Head of caudate nucleus (tissue), 42 donors: Measurements from ENCODE around the gene KIRREL3.

Experiments
- DNase-seq, 42 donors: peaks; one replicate each; pipeline versions ENCODE4 v3.0.0 to v3.0.0-alpha.2; 2020 to 2021; ENCODE audit warnings: mixed read lengths in 7 of 42
- intact Hi-C: fragments of 100-400 bp; cut with DNase I; formaldehyde crosslinking; loops from one replicate; pipeline ENCODE4 v1.15.0; 2022

Gene KIRREL3

DNA sequence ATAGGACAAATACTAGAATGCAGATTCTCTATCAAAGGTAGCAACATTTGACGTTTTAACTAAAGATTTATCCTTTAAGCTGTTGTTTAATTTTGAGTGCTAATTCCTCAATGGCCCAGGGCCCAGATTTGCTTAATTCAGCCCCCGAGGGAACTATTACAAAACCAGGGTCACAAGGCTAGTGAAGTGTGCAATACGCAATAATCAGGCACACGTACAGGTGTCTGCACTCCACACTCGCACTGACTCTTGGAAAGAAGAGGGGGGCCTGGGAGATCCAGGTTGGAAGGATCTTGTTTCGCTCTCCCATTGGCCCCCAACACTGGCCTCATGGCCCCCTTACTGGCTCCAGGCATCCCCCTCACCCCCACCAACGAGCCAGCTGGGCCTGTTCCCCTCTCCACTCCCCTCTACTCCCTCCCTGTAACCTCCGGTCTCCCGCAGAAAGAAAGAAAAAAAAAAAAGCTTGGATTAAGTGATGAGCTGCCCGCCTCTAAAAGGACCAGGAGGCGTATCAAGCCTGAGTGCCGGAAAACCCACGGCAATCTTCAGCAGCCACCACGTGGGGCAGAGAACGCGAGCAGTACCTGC, 2.2 kb upstream of the KIRREL3 start:
- intact Hi-C loops = loop anchor here (10.0 kb wide), 2 partner anchors 72 to 342 kb away; no protein-coding TSS in a partner anchor
- DNase-seq = peak in 3 of 42 donors; percentile 18 to 51 (median 22)

DNA sequence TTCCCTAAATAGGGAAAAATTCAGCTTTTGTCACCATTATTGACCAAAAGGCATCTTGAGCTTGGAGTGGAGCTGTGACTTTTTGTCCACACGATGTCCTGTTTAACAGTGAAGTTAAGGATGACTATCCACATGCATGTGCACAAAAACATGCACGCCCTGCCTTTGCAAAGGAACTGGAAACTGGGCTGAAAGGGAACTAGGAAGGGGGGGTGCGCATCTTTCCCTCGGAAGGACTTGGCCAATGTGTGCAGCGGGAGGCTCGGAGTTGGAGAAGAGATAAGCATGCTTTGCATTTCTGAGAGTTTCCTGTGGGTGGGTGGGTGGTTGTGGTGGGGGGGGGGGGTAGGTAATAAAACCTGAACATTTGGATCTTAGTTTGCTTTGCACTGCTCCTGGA, 411 bp upstream of the KIRREL3 start:
- DNase-seq = peak in 19 of 42 donors; percentile 32 to 73 (median 55)
- intact Hi-C loops = loop anchor here (10.0 kb wide), 2 partner anchors 74 to 344 kb away; no protein-coding TSS in a partner anchor

DNA sequence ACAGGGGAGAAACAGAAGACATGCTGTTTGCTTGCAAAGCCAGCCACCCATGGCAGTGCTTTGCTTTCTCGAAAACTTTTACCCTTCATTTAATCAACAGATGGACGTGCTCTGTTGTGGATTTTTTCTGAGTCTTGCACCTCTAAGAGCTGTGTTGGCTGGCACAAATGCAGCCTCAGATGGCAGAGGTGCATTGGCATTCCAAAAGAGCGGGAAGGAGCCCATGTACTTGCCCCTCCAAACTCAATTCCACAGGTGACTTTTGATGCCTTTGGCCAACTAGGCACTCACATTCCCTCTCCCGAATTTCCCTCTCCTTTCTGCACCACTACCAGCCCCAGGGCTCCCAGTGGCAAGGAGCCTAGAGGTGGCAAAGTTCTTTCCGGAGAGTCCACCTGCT, 1.2 kb downstream of the KIRREL3 start:
- DNase-seq = no peak
- intact Hi-C loops = loop anchor here (10.0 kb wide), 2 partner anchors 105 to 215 kb away; no protein-coding TSS in a partner anchor

DNA sequence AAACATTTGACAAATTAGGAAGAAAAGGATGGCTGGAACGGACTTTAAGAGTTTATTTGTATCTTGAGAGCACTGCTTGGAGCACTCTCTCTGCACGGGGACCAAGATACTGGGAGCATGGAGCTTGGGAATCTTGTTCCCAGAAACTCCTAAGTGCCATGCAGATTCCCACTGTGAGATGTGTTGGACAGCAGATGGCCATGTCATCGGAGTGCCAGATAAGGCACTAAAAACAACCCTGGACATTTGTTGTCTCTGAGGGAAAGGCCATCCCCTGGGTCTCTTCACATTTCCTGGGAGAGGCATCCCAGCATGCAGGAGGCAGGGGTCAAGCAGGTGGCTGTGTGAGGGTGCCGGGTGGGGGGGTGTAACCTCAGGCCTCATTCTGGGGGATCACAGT, 2.9 kb downstream of the KIRREL3 start:
- DNase-seq = no peak
- intact Hi-C loops = loop anchor here (10.0 kb wide), 2 partner anchors 103 to 213 kb away; no protein-coding TSS in a partner anchor

DNA sequence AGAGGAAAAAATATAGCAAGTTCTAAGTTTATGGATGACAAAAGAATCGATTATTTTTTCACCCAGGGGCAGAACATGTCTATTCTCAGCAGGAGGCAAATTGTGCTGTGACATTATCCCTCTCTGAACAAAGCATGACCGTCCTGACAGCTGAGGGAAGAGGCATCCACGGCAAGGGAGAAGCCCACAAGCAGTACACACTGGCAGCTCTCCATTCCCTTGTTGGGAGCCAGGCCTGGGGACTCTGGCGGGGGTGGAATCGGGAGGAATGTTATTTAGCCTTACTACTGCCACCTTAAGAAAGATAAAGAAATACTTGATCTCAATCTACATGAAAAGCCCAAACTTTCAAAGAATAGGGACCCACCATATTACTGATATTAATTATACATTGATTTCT, 3.4 kb downstream of the KIRREL3 start:
- DNase-seq = peak in 17 of 42 donors; percentile 34 to 77 (median 53)
- intact Hi-C loops = loop anchor here (10.0 kb wide), 2 partner anchors 102 to 212 kb away; no protein-coding TSS in a partner anchor

DNA sequence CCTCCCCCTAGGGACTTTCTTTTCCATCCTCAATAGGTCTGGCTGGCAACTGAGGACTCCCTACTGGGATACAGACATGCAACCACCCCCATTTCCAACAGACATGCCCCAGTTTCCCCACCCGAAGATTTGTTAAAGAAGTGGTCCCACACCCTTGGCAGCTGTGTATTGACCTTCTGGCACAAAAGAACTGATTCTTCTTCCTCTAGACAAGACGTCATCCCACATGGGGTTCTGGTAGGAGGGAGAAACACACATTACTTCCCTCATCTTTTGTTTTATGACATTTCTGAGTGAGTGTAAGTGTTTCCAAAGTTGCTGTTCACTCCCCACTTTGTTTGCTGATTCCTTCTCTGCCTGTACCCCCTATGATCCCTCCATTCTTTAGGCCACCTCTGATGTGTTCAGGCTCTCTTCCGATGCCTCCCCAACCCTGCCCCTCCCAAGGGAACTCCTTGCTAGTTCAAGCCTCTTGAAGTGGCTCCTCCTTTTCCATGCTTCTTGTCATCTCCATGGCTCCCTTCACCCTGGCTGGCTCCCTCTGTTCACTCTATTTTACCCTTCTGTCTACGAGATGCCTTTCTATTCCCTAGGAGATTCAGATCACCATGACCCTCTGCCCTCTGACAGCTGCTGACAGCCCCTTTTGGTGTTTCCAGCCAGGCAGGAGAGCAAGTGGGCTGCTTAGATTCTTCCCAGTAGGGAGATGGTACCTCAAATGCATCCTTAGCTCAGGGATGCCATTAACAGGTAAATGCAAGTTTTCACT, 4.3 kb downstream of the KIRREL3 start:
- intact Hi-C loops = loop anchor here (10.0 kb wide), 2 partner anchors 101 to 211 kb away; no protein-coding TSS in a partner anchor
- no peak for DNase-seq

DNA sequence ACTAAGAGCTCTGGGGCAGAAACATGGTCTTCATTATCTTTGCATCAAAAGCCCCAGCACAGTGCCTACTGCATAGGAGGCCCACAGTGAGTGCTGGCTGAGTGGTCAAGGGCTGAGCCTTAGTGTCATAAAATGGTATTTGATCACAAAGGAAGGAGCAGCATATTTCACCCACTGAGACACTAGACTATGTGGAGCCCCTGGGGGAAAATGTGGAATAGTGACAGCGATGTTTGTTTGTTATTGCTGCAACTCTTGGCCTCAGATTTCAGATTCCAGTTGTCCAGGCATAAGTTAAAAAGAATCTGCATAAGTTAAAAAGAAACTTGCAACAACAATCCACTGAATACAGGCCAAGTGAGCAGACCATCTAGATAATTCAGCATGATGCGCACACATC, 7.0 kb downstream of the KIRREL3 start:
- no peak for DNase-seq
- intact Hi-C loops = loop anchor here (5.0 to 10.0 kb wide), 3 partner anchors 99 to 271 kb away; no protein-coding TSS in a partner anchor

DNA sequence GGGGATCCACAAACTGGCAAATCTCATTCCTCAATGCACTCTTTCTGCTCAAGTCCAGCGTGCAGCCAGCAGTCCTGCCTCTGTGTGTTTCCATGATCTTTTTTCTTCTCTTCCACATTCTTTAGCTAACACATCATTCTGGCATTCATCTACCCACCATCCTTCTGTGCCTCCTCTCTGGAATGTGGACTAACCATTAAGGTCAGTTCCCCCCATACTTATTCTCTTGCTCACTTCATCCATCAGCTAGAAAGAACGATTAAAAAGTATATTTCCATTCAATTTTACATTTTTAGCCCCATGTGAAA, 7.8 kb downstream of the KIRREL3 start:
- DNase-seq = no peak
- intact Hi-C loops = loop anchor here (5.0 to 10.0 kb wide), 3 partner anchors 98 to 270 kb away; no protein-coding TSS in a partner anchor

DNA sequence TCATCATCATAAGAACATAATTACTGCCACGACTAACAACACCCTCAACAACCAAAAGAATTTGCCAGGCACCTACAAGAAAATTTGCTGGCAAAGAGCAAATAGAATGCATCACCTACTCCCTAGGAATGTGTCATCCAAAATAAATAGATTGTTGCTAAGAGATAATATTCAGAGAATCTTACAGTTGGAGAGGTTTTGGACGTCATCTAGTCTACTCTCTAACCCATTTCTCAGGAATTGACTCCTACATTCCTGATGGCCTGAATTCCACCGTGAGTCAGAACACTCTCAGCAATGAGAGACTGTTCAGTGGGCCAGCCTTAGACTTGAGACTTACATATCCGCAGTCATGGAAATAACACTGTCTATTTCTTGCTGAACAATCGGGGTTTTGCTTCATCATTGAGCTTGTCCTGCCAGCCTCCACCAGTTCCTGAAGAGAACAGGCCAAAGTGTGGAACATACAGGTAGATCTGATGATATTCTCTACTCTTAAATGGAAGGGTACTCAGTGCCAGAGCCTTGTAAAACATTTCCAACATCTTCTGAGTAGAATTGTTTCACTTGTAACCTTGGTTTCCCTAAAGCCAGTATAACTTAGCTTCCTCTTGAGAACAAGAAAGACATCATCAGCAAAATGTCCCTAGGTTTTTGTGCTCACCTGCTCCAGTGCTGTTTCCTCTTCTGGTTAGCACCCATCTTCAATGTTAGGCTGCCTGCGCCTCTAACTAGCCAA, 8.3 kb downstream of the KIRREL3 start:
- peak in 3 of 42 donors; percentile 59 to 65 (median 62) for DNase-seq
- intact Hi-C loops = loop anchor here (5.0 to 10.0 kb wide), 3 partner anchors 97 to 270 kb away; no protein-coding TSS in a partner anchor

DNA sequence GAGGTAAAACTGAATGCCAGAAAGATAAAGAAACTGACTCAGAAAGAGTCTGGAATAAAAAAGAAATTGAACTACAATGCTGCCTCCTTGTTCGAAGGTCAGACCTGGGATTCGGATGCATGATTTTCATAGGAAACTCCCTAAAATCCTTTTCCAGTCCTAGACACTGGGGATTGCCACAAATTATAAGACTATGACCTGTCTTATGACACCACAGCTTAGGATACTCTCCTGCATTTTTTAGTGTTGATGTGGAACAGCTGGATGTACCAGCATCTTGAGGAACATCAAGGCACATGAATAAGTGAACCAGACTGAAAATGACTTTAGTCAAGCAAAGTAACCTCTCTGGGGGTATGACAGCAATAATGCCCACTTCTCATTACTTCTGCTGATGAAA, 9.0 kb downstream of the KIRREL3 start:
- no peak for DNase-seq
- intact Hi-C loops = loop anchor here (5.0 to 10.0 kb wide), 3 partner anchors 97 to 269 kb away; no protein-coding TSS in a partner anchor

DNA sequence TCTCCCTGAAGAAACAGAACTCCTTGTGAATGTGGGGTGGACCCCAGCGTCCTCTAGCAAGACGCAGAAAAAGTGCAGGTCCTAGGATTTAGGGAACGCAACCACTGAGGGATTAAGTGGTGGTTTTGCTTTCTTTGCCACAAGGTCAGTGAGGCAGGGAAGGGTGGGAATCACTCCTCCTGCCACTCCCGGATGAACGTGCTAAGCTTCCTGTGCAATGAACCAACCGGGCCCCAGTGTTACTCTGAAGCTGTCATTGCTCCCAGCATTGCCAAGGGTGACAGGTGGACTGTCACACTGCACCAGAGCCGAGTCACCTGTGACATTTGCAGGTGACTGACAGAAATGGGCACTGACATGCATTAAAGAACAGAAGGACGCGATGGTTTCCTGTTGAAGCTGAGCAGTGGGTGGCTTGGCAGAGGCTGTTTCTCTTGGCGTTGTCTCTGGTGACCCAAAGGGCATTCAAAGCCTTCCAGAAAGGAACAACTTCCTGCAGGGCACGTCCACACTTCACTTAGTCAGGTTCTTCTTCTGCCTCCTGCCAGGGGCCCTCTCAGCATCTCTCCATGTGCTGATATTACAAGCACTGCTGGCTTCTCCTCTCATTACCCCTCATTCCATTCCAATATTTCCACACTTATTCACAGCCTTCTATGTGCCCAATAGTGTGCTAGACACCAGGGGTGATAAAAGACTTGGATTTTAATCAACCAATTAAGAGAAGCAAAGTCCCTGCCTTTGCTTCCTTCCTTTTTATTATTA, 9.7 kb downstream of the KIRREL3 start:
- intact Hi-C loops = loop anchor here (5.0 to 10.0 kb wide), 3 partner anchors 96 to 269 kb away; no protein-coding TSS in a partner anchor
- no peak for DNase-seq

DNA sequence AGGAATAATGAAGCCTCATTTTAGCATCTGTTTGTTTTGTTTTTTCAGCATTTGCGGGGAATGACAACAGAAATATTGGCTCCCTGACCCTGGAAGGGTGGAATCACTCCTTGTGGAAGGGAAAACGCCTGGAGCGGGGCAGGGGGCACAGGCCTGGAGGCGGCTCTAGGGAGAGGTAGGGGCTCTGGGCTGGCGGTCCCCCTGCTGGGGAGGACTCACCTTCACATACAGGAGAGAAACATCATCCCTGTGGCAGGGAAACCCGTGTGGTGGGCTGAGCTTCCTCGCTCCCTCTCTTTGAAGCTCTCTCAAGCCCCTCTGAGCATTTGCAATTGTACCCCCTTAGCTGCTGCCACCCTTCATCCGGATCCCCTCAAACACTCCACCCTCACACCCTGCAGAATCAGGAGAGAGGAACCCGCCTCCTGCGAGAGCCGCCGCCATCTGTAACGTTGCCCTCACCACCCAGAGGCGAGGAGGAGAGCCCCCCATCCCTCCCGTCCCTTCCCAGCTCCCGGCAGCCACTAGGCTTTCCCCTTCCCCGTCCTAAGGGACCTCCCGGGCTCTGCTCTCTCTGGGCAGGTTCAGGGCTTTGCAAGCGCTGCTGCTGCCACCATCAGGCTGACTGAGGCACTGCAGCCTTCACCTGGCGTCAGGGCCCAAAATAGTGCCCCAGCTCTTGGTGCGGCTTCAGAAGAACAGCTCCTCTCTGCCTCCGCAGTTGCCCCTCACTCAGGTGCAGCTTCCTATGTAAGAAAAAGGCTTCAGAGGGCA, 10.4 kb downstream of the KIRREL3 start:
- intact Hi-C loops = loop anchor here (5.0 to 10.0 kb wide), 4 partner anchors 95 to 385 kb away; no protein-coding TSS in a partner anchor
- peak; percentile 79 to 94 (median 89) for DNase-seq

DNA sequence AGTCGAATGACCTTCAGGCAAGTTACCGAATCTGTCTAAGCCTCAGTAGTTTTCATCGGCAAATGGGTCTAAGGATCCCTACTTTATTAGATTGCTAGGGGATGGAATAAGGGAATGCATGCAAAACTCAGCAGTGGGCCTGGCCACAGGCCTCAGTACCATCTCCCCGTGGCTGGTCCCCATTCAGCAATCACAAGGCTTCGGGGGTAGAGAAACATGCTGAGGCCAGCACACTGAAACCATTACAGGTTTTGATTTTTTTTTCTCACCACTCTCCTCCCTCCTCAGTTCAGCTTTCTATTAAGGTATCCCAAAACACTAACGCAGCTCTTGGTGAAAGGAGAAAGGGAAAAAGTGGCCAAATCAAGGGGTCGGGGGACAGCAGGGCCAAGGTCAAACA, 11.9 kb downstream of the KIRREL3 start:
- intact Hi-C loops = loop anchor here (10.0 kb wide), 1 partner anchor 384 kb away; no protein-coding TSS in a partner anchor
- no peak for DNase-seq

DNA sequence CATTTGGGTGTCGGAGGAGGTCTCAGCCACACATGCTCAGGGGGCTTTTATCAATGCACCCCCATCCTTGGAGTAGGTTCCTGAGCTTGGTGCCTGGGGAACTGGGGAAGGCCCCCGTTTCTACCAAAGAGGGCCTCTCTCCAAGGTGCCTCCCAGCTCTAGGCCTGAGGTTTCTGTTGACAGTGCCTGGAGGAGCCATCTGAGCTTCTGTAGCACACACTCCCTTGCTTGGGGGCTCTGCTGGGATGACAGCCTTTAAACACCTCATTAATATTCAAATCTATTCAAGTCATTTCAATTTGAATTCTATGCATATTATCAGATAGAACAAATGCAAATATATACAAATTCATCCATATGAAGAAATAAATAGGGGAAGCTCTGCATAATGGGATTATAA, 18.9 kb downstream of the KIRREL3 start:
- intact Hi-C loops = loop anchor here (10.0 kb wide), 1 partner anchor 377 kb away; no protein-coding TSS in a partner anchor
- DNase-seq = no peak

DNA sequence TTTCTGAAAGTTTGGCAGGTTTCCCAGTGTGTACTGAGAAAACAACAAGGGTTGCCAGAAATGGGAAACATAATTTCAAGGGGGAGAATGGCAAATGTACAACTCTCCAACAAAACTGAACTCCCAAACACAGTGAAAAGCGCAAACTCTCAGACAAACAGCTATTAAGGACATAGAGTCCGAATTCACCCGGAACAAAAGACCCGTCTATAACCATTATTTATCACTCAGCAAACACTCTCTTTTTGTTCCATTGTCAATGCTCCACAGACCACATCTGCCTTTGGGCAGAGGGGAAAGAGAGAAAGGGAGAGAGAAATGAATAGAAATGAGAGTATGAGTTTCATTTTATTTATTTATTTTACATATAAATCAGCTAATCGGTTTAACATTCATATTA, 21.7 kb downstream of the KIRREL3 start:
- DNase-seq = peak in 8 of 42 donors; percentile 27 to 76 (median 62)
- intact Hi-C loops = no loop called here

DNA sequence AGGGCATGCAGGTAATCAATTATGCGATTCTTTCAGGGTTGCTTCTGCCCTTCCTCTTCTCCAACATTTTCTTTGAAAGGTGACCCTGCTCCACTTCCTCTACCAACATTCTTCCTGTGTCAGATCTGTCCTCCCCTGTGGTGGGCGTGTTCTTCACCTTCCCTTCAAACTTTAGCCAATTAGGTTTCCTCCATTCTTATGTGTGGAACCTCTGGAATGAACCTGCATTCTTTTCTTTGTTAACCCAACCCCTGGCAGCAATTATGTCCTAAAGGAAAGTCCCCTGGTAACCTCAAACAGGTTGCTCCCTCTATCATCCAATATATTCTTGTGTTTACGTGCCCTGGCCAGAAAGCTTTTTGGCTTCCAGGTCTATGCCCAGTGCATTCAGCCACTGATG, 22.4 kb downstream of the KIRREL3 start:
- no peak for DNase-seq
- intact Hi-C loops = no loop called here

DNA sequence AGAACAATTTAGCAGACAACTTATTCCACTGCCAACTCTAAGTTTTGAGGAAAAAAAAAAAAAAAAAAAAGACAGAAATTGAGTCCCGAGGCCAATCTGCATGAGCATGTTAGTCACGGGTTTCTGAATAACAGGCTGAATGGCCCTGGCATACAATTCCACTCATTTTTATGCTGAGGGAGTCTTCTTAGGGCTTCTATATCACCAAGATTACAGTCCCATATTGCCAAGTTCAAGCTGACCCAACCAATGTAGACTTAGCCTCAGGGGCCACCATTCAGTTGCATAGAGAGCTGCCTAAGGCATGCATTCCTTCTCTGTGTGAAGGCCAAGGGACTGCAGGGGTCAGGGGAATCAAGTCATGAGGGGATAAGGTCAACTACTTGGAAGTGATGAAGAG, 27.5 kb downstream of the KIRREL3 start:
- DNase-seq = no peak
- intact Hi-C loops = no loop called here

DNA sequence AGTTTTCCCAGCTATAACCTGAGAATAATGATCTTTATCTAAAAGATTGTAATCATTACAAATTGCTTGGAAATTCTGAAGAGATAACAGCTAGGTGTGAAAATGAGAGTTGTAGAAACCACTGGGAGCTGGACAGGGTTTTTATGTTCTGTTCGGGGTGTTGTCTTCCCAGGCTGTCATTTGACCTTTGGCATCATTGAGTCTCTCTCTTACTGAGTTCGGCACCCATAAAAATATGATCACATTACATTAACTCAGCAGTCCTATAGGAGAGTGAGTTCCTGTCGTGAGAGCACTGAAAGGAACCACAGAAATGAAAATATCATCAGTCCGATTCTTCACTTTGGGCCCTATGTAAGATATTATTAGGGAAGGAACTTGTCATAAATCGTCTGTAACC, 29.3 kb downstream of the KIRREL3 start:
- intact Hi-C loops = no loop called here

More for the DNA sequence above, 29.3 kb downstream of the KIRREL3 start:
- no peak for DNase-seq
